ENCODE measurements around the gene CFAP141.
A peak's percentile ranks its signal among the peaks of the same experiment; 100 is the strongest.

Gene CFAP141

GRCh38 chr1:154221278-154222001, 15.3 kb upstream of the CFAP141 start:
- Histone ChIP-seq H3K4me3 (ENCODE audit: control insufficient read depth in 1 of 7, extremely low read depth in 1 of 7, insufficient read depth in 4 of 7, low read depth in 2 of 7, low read length in 6 of 7) (peak overlapping the region; percentile 29 to 100 (median 94)), H3K27ac (ENCODE audit: insufficient read depth in 1 of 2, low read depth in 1 of 2, low read length in 2 of 2, poor library complexity in 1 of 2, severe bottlenecking in 2 of 2) (peak overlapping the region; percentile 99), H3K4me1 (ENCODE audit: control extremely low read depth in 1 of 4, control insufficient read depth in 4 of 4, insufficient read depth in 4 of 4, low read length in 3 of 4) (peaks cover 28 to 42% (median 33%) of the 10 kb centered on the region in 4 experiments), H3K36me3 (ENCODE audit: control insufficient read depth in 4 of 4, insufficient read depth in 4 of 4, low read length in 3 of 4) (peaks cover 8 to 38% (median 25%) of the 10 kb centered on the region in 4 experiments), H3K27me3 (replicated peaks in 2 of 5; ENCODE audit: control insufficient read depth in 4 of 5, insufficient read depth in 5 of 5, low read length in 4 of 5) (no peaks in the 10 kb centered on the region), H3K9me3 (ENCODE audit: control extremely low read depth in 1 of 5, control insufficient read depth in 4 of 5, insufficient read depth in 2 of 5, low read depth in 1 of 5, low read length in 4 of 5) (no peaks in the 10 kb centered on the region)
- peak; percentile 79 to 83 (median 82) for DNase-seq
- ChIA-PET POLR2A (interaction anchor here (0.9 to 2.0 kb wide), 4 partner anchors 9 to 274 kb away, joined by 3 to 8 read pairs (median 4); no protein-coding TSS in a partner anchor), CTCF (interaction anchor here (0.9 to 2.8 kb wide), 3 partner anchors 21 to 36 kb away, joined by 3 to 14 read pairs (median 3); no protein-coding TSS in a partner anchor)
- WGBS (ENCODE audit: insufficient coverage), result 0% methylated on average over 9 of the region's 28 CpGs

- H3K27ac ChIP-seq (ENCODE audit: insufficient read depth in 1 of 2, low read depth in 1 of 2, low read length in 2 of 2, poor library complexity in 1 of 2, severe bottlenecking in 2 of 2), result peak overlapping the region; percentile 99
- peaks cover 8 to 38% (median 21%) of the 10 kb centered on the region in 4 experiments for H3K36me3 ChIP-seq (ENCODE audit: control insufficient read depth in 4 of 4, insufficient read depth in 4 of 4, low read length in 3 of 4)
- DNase-seq, result no peak
- no peaks in the 10 kb centered on the region for H3K27me3 ChIP-seq (replicated peaks in 2 of 5; ENCODE audit: control insufficient read depth in 4 of 5, insufficient read depth in 5 of 5, low read length in 4 of 5)
- peaks cover 28 to 42% (median 33%) of the 10 kb centered on the region in 4 experiments for H3K4me1 ChIP-seq (ENCODE audit: control extremely low read depth in 1 of 4, control insufficient read depth in 4 of 4, insufficient read depth in 4 of 4, low read length in 3 of 4)
- 0% methylated on average over 6 of the region's 33 CpGs for WGBS (ENCODE audit: insufficient coverage)
- H3K4me3 ChIP-seq (ENCODE audit: control insufficient read depth in 1 of 7, extremely low read depth in 1 of 7, insufficient read depth in 4 of 7, low read depth in 2 of 7, low read length in 6 of 7), result peak overlapping the region; percentile 29 to 100 (median 94)
- ChIA-PET POLR2A (interaction anchor here (0.9 to 2.0 kb wide), 3 partner anchors 38 to 274 kb away, joined by 3 to 8 read pairs (median 3); no protein-coding TSS in a partner anchor), CTCF (interaction anchor here (0.9 to 2.8 kb wide), 3 partner anchors 16 to 35 kb away, joined by 3 to 14 read pairs (median 3); no protein-coding TSS in a partner anchor)
- no peaks in the 10 kb centered on the region for H3K9me3 ChIP-seq (ENCODE audit: control extremely low read depth in 1 of 5, control insufficient read depth in 4 of 5, insufficient read depth in 2 of 5, low read depth in 1 of 5, low read length in 4 of 5)
Measured at GRCh38 chr1:154220970-154221277, 14.8 kb upstream of the CFAP141 start.

DNA sequence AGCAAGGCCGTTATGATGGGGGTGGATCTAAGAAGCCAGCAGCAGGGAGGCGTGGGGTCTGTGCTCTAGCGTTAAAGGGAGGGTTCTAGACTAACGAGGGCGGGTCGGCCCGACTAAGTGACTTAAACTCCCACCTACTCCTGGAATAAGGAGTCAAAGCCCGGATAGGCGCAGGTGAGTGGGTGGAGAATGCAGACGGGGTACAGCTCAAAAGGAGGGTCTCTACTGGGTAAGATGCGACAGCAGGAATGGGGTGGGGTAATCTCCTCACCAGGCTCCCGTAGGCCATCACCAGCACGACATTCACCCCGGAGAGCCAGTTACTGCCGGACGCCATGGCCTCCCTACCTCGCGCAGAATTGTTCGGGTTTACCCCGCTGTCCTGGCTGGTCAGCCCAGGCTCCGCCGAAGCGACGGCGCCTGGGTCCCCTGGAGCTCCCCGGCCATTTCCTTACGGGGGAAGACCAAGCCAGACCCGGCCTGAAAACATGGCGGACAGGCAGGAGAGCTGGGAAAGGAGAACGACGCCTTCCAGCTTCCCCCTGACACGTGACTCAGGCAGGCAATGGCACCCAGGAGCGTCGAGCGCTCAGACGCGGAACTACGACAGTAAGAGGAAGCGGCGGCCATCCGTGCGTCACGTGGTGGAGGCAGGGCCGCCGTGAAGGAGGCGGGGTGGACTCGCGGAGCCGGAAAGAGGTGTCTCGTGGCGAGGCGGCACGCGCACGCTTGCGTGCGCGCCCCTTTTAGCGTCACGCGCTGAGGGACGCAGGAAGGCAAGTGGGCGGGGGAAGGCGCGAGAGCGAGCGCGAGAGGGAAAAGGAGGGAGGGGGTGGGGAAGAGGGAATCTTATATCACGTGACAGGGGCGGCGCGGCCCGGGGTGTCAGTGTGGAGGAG, 14.2 kb upstream of the CFAP141 start, which contains the start of gene UBAP2L:
UBAP2L (plus strand) TSS at position 885 of the 899 bp plus-strand sequence. CDS start 4,169 bp downstream, outside the sequence.
- peak; percentile 99 to 100 (median 99) for DNase-seq
- Histone ChIP-seq H3K36me3 (ENCODE audit: control insufficient read depth in 4 of 4, insufficient read depth in 4 of 4, low read length in 3 of 4) (peaks cover 8 to 36% (median 18%) of the 10 kb centered on the region in 4 experiments), H3K4me1 (ENCODE audit: control extremely low read depth in 1 of 4, control insufficient read depth in 4 of 4, insufficient read depth in 4 of 4, low read length in 3 of 4) (peaks cover 28 to 42% (median 33%) of the 10 kb centered on the region in 4 experiments), H3K27ac (ENCODE audit: insufficient read depth in 1 of 2, low read depth in 1 of 2, low read length in 2 of 2, poor library complexity in 1 of 2, severe bottlenecking in 2 of 2) (peak within 1 kb of the TSS; percentile 99), H3K9me3 (ENCODE audit: control extremely low read depth in 1 of 5, control insufficient read depth in 4 of 5, insufficient read depth in 2 of 5, low read depth in 1 of 5, low read length in 4 of 5) (no peaks in the 10 kb centered on the region), H3K4me3 (ENCODE audit: control insufficient read depth in 1 of 7, extremely low read depth in 1 of 7, insufficient read depth in 4 of 7, low read depth in 2 of 7, low read length in 6 of 7) (peak within 1 kb of the TSS; percentile 74 to 100 (median 95)), H3K27me3 (replicated peaks in 2 of 5; ENCODE audit: control insufficient read depth in 4 of 5, insufficient read depth in 5 of 5, low read length in 4 of 5) (no peaks in the 10 kb centered on the region)
- under 1% methylated on average over 60 of the region's 73 CpGs for WGBS (ENCODE audit: insufficient coverage)
- ChIA-PET POLR2A (interaction anchor here (1.6 to 2.0 kb wide), 2 partner anchors 38 to 43 kb away, joined by 3 to 8 read pairs; no protein-coding TSS in a partner anchor), CTCF (interaction anchor here (1.3 kb wide), 1 partner anchor 16 kb away, joined by 3 read pairs; no protein-coding TSS in a partner anchor)

- Histone ChIP-seq H3K9me3 (ENCODE audit: control extremely low read depth in 1 of 5, control insufficient read depth in 4 of 5, insufficient read depth in 2 of 5, low read depth in 1 of 5, low read length in 4 of 5) (no peaks in the 10 kb centered on the region), H3K27me3 (replicated peaks in 2 of 5; ENCODE audit: control insufficient read depth in 4 of 5, insufficient read depth in 5 of 5, low read length in 4 of 5) (no peaks in the 10 kb centered on the region), H3K27ac (ENCODE audit: insufficient read depth in 1 of 2, low read depth in 1 of 2, low read length in 2 of 2, poor library complexity in 1 of 2, severe bottlenecking in 2 of 2) (peak overlapping the region; percentile 99), H3K4me3 (ENCODE audit: control insufficient read depth in 1 of 7, extremely low read depth in 1 of 7, insufficient read depth in 4 of 7, low read depth in 2 of 7, low read length in 6 of 7) (peak overlapping the region in 6 of 7 experiments; percentile 90 to 100 (median 96)), H3K36me3 (ENCODE audit: control insufficient read depth in 4 of 4, insufficient read depth in 4 of 4, low read length in 3 of 4) (peaks cover 7 to 32% (median 16%) of the 10 kb centered on the region in 4 experiments), H3K4me1 (ENCODE audit: control extremely low read depth in 1 of 4, control insufficient read depth in 4 of 4, insufficient read depth in 4 of 4, low read length in 3 of 4) (peaks cover 28 to 42% (median 33%) of the 10 kb centered on the region in 4 experiments)
- DNase-seq, result peak in 2 of 3 donors; percentile 32
- 40% methylated on average over 2 of the region's 5 CpGs for WGBS (ENCODE audit: insufficient coverage)
- CTCF ChIA-PET, result interaction anchor here (0.9 to 1.9 kb wide), 6 partner anchors 15 to 108 kb away, joined by 3 to 14 read pairs (median 3); partner anchors contain the start of gene HAX1
- POLR2A ChIA-PET, result no interaction called here
Measured at GRCh38 chr1:154219541-154219940, 13.4 kb upstream of the CFAP141 start.

DNA sequence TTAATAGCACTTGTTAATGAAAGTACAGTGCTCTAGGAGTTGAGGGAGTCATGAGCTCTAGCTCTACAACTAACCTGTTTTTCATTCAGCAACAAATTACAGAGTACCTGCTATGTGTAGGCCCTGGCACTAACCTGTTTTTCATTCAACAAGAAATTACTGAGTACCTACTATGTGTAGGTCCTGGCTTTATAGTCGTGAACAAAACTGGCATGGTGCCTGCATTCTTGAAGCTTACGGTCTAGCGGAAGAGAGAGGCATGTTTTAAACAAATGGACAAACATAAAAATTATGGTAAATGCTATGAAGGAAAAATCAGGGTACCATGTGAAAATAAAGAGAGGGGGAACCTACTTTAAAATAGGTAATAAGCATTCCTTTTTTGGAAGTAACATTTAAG, 12.4 kb upstream of the CFAP141 start:
- H3K27me3 ChIP-seq (replicated peaks in 2 of 5; ENCODE audit: control insufficient read depth in 4 of 5, insufficient read depth in 5 of 5, low read length in 4 of 5), result no peaks in the 10 kb centered on the region
- whole genome bisulfite sequencing (ENCODE audit: insufficient coverage), result 100% methylated on average over 2 of the region's 3 CpGs
- peaks cover 23 to 36% (median 32%) of the 10 kb centered on the region in 4 experiments for H3K4me1 ChIP-seq (ENCODE audit: control extremely low read depth in 1 of 4, control insufficient read depth in 4 of 4, insufficient read depth in 4 of 4, low read length in 3 of 4)
- ChIA-PET CTCF (interaction anchor here (0.6 to 1.9 kb wide), 11 partner anchors 11 to 139 kb away, joined by 3 to 14 read pairs (median 3); partner anchors contain the start of gene HAX1), POLR2A (no interaction called here)
- no peak for DNase-seq
- peak overlapping the region in 1 of 2 experiments; percentile 99 for H3K27ac ChIP-seq (ENCODE audit: insufficient read depth in 1 of 2, low read depth in 1 of 2, low read length in 2 of 2, poor library complexity in 1 of 2, severe bottlenecking in 2 of 2)
- H3K4me3 ChIP-seq (ENCODE audit: control insufficient read depth in 1 of 7, extremely low read depth in 1 of 7, insufficient read depth in 4 of 7, low read depth in 2 of 7, low read length in 6 of 7), result peak overlapping the region in 4 of 7 experiments; percentile 90 to 100 (median 96)
- H3K36me3 ChIP-seq (ENCODE audit: control insufficient read depth in 4 of 4, insufficient read depth in 4 of 4, low read length in 3 of 4), result peaks cover 8 to 42% (median 21%) of the 10 kb centered on the region in 4 experiments
- H3K9me3 ChIP-seq (ENCODE audit: control extremely low read depth in 1 of 5, control insufficient read depth in 4 of 5, insufficient read depth in 2 of 5, low read depth in 1 of 5, low read length in 4 of 5), result no peaks in the 10 kb centered on the region

GRCh38 chr1:154213274-154213673, 7.1 kb upstream of the CFAP141 start:
- ChIA-PET CTCF (interaction anchor here (1.0 to 1.3 kb wide), 3 partner anchors 8 to 116 kb away, joined by 3 to 5 read pairs (median 3); no protein-coding TSS in a partner anchor), POLR2A (interaction anchor here (1.0 kb wide), 1 partner anchor 31 kb away, joined by 3 read pairs; no protein-coding TSS in a partner anchor)
- Histone ChIP-seq H3K36me3 (ENCODE audit: control insufficient read depth in 4 of 4, insufficient read depth in 4 of 4, low read length in 3 of 4) (peaks cover 13 to 81% (median 49%) of the 10 kb centered on the region in 4 experiments), H3K27ac (ENCODE audit: insufficient read depth in 1 of 2, low read depth in 1 of 2, low read length in 2 of 2, poor library complexity in 1 of 2, severe bottlenecking in 2 of 2) (no peak overlapping the region), H3K27me3 (replicated peaks in 2 of 5; ENCODE audit: control insufficient read depth in 4 of 5, insufficient read depth in 5 of 5, low read length in 4 of 5) (no peaks in the 10 kb centered on the region), H3K4me3 (ENCODE audit: control insufficient read depth in 1 of 7, extremely low read depth in 1 of 7, insufficient read depth in 4 of 7, low read depth in 2 of 7, low read length in 6 of 7) (no peak overlapping the region), H3K9me3 (ENCODE audit: control extremely low read depth in 1 of 5, control insufficient read depth in 4 of 5, insufficient read depth in 2 of 5, low read depth in 1 of 5, low read length in 4 of 5) (no peaks in the 10 kb centered on the region), H3K4me1 (ENCODE audit: control extremely low read depth in 1 of 4, control insufficient read depth in 4 of 4, insufficient read depth in 4 of 4, low read length in 3 of 4) (peaks cover 0 to 5% (median 3%) of the 10 kb centered on the region in 4 experiments)
- DNase-seq, result no peak
- no CpG with 5 or more reads among the region's 1 CpG for WGBS (ENCODE audit: insufficient coverage)
